Hepatocyte (in vitro differentiated cells): ENCODE measurements around the gene BUB1B.

Experiments
- EZH2 ChIP-seq: fragments of 200-600 bp; sonication (generic); IDR thresholded peaks from 2 replicates; pipeline ENCODE4 v1.6.1; 2016; ENCODE audit warnings: antibody characterized with exemption, mild to moderate bottlenecking, borderline replicate concordance
- EZH2phosphoT487 ChIP-seq: fragments of 200-600 bp; sonication (generic); IDR thresholded peaks from one replicate; pipeline ENCODE4 v1.6.1; 2018; ENCODE audit warnings: antibody characterized with exemption, mild to moderate bottlenecking, low read depth, moderate library complexity; ENCODE audit not compliant: unreplicated experiment, severe bottlenecking
- TF ChIP-seq, protein P1 (sequence below): fragments of 200-600 bp; sonication (generic); IDR thresholded peaks from 2 replicates; pipeline ENCODE4 v1.5.1; 2016; ENCODE audit warnings: antibody characterized with exemption, mild to moderate bottlenecking; ENCODE audit not compliant: poor library complexity

DNA sequence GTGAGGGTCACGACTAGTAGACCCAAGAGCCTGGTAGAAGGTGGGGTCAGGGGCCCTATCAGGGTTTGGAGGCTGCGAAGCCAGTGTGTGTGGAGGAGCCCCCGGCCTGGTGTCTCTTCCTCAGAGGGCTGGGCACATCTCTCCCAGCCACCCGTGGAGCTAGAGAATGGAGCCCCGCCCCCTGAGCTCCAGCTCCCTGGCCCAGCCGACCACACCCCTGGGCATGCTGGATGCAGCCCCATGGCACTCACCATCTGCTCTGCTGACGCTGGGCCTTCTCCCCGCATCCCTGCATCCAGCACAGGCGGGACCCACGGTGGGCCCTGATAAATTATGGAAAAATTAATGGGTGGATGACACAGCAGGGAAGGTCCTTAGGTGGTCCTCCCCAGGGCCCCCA is 104.5 kb downstream of the BUB1B start:
- TF ChIP-seq, protein P1, sequence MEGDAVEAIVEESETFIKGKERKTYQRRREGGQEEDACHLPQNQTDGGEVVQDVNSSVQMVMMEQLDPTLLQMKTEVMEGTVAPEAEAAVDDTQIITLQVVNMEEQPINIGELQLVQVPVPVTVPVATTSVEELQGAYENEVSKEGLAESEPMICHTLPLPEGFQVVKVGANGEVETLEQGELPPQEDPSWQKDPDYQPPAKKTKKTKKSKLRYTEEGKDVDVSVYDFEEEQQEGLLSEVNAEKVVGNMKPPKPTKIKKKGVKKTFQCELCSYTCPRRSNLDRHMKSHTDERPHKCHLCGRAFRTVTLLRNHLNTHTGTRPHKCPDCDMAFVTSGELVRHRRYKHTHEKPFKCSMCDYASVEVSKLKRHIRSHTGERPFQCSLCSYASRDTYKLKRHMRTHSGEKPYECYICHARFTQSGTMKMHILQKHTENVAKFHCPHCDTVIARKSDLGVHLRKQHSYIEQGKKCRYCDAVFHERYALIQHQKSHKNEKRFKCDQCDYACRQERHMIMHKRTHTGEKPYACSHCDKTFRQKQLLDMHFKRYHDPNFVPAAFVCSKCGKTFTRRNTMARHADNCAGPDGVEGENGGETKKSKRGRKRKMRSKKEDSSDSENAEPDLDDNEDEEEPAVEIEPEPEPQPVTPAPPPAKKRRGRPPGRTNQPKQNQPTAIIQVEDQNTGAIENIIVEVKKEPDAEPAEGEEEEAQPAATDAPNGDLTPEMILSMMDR: no peak
- TF ChIP-seq EZH2: no peak
- TF ChIP-seq EZH2phosphoT487: no peak
